Ishikawa (cell line): Measurements from ENCODE around the gene CLTCL1.

Experiments used
- CEBPB ChIP-seq: IDR thresholded peaks from 2 replicates; pipeline ENCODE4 v1.6.1; 2012
- CREB1 ChIP-seq: IDR thresholded peaks from 2 replicates; pipeline ENCODE4 v1.6.1; 2012; ENCODE audit warnings: low read depth
- EGR1 ChIP-seq: IDR thresholded peaks from 2 replicates; pipeline ENCODE4 v1.6.1; 2012
- EP300 ChIP-seq: IDR thresholded peaks from 2 replicates; pipeline ENCODE4 v1.6.1; 2012; ENCODE audit warnings: borderline replicate concordance
- FOXM1 ChIP-seq: IDR thresholded peaks from 2 replicates; pipeline ENCODE4 v1.6.1; 2012; ENCODE audit warnings: low read depth, borderline replicate concordance
- NFIC ChIP-seq: IDR thresholded peaks from 2 replicates; pipeline ENCODE4 v1.6.1; 2012
- RAD21 ChIP-seq: IDR thresholded peaks from 2 replicates; pipeline ENCODE4 v1.6.1; 2012; ENCODE audit warnings: low read depth
- TAF1 ChIP-seq: IDR thresholded peaks from 2 replicates; pipeline ENCODE4 v1.6.1; 2012; ENCODE audit warnings: low read depth, mild to moderate bottlenecking
- TCF12 ChIP-seq: IDR thresholded peaks from 2 replicates; pipeline ENCODE4 v1.6.1; 2012; ENCODE audit warnings: low read depth
- TEAD4 ChIP-seq: IDR thresholded peaks from 2 replicates; pipeline ENCODE4 v1.6.1; 2012
- YY1 ChIP-seq: IDR thresholded peaks from 2 replicates; pipeline ENCODE4 v1.6.1; 2012; ENCODE audit warnings: low read depth
- ZBTB7A ChIP-seq: IDR thresholded peaks from 2 replicates; pipeline ENCODE4 v1.6.1; 2012; ENCODE audit warnings: low read depth
- TF ChIP-seq, protein P1 (sequence below): IDR thresholded peaks from 2 replicates; pipeline ENCODE4 v1.6.1; 2012
- TF ChIP-seq, protein P2 (sequence below): IDR thresholded peaks from 2 replicates; pipeline ENCODE4 v1.6.1; 2012
- TF ChIP-seq, protein P3 (sequence below): IDR thresholded peaks from 2 replicates; pipeline ENCODE4 v1.6.1; 2012; ENCODE audit warnings: low read depth, mild to moderate bottlenecking

Gene CLTCL1

DNA sequence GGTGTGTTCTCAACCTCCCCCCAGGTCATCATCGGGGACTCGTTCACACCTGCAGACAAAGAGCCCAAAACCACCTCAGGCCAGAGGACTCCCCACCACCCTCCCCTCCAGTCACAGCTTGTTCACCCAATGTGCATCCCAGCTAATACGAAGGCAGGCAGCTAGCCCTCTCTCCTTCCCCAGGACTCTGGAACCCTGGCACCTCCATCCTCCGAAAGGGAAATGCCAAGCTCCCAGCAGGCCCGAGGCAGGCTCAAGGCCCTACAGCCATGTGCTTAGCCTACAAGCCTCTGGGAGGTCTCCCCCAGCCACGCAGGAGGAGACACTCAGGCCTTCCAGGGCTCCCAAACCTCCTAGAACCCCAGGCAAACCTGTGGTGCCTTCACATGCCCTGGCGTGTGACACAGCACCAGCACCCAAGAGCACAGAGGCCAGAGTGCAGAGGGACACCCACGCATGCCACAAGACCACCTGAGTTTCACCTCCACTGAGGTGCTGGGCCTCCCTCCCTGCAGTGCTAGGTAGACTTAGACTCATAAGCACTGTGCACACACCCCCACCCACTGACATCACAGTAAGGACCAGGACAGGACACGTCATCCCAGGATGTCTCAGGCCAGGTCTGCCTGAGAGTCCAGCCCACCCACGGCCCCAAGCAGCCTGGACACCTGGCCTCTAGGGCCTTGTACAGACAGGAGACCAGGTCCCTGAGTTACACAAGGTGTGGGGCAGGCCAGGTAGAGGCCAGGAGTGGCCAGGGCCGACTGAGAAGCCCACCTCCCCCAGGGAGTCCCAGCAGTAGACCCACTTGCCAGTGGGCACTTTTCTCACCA lies 153.9 kb downstream of the CLTCL1 start:
- TF ChIP-seq NFIC (no peak), TCF12 (no peak), FOXM1 (no peak), CEBPB (no peak), TAF1 (no peak)
- TF ChIP-seq, protein P1, sequence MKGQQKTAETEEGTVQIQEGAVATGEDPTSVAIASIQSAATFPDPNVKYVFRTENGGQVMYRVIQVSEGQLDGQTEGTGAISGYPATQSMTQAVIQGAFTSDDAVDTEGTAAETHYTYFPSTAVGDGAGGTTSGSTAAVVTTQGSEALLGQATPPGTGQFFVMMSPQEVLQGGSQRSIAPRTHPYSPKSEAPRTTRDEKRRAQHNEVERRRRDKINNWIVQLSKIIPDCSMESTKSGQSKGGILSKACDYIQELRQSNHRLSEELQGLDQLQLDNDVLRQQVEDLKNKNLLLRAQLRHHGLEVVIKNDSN: no peak

DNA sequence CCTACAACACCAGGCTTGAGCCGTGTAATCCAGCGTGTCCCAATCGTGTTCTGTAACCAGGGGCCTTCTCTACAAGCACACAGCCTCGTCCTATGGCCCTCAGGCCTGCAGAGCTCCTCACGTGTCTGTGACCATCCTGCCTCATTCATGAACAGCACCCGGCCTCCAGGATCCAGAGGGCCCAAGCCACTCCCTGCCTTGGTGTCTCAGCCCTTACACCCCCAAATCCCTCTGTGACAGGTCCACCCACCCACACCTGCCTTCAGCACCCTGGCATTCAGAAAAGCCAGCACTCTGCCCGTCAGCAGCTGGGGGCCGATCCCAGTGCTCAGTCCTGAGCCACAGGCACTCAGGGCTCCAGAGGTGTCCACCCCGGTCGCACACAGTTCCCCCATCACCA lies 154.6 kb downstream of the CLTCL1 start:
- TF ChIP-seq TCF12: no peak
- no peak for TF ChIP-seq CEBPB
- TF ChIP-seq TEAD4: no peak
- no peak for TF ChIP-seq CREB1
- no peak for TF ChIP-seq EGR1

DNA sequence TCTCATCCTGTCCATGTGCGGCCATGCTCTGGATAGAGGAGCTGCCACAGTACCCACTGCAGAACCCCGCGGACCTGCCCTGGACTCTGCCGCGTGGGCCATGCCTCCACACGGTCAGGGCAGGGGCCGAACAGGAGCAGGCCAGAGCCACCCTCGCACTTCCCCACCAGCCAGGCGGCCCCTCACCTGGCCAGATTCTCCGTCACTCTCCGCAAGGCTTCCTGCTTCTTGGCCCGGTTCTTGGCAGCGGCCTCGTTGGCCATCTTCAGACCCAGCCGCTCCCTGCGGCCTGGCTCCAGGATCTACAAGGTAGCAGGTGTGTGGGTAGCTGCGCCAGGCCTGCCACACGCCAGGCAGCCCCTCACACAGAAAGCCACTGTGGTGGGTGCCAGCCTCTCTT lies 156.6 kb downstream of the CLTCL1 start:
- TF ChIP-seq FOXM1: no peak
- no peak for TF ChIP-seq NFIC
- TF ChIP-seq TEAD4: no peak
- TF ChIP-seq, protein P1: no peak
- no peak for TF ChIP-seq CREB1
- TF ChIP-seq ZBTB7A: no peak
- TF ChIP-seq TCF12: no peak
- TF ChIP-seq, protein P2, sequence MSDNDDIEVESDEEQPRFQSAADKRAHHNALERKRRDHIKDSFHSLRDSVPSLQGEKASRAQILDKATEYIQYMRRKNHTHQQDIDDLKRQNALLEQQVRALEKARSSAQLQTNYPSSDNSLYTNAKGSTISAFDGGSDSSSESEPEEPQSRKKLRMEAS: no peak

DNA sequence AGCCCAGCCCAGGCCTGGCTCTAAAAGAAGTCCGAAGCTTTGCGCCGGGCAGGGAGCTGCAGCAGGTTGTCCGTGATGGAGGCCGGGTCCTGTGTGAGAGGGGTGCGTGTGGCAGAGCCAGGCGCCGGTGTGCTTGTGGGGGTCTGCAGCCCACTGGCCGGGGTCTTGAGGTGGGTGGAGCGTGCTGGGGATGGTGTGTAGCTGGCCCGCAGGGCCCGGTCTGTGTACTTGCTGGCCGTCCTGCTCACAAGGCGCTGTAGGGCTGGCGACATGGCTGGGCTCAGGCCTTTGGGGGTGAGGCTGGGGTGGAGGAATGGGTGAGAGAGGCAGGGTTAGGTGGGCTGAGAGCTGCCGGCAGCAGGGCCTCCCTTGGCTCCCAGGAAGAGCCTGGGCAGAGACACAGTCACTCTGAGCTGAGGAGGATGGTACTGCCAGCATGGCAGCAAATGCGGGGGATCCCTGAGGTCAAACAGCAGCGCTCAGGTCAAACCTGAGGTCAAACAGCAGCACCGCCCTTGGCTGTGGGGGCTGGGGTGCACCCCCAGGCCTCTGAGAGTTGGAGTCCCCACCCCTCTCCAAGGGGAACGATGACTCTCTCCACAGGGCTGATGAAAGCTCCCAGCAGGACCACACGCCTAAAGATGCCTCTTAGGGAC lies 157.2 kb downstream of the CLTCL1 start:
- TF ChIP-seq FOXM1: no peak

DNA sequence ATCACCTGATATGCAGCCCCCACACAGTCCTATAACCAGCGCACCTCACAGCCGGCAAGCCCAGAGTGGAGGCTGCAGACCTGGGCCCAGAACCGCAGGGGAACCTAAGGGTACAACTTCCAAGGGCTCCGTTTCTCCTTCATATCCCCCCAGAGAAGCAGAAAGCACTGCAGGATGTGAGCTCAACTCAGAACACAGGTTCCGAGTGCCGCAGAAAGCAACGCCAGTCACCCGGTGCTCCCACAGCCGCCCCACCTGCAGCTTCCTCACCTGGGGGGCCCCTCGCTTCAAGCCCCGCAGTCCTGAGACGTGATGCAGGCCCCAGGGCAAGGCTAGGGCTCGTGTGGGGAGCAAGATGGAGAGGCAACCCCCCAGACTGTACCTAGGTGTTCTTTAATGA lies 158.0 kb downstream of the CLTCL1 start:
- TF ChIP-seq YY1: no peak
- no peak for TF ChIP-seq TEAD4
- TF ChIP-seq FOXM1: no peak
- TF ChIP-seq, protein P3, sequence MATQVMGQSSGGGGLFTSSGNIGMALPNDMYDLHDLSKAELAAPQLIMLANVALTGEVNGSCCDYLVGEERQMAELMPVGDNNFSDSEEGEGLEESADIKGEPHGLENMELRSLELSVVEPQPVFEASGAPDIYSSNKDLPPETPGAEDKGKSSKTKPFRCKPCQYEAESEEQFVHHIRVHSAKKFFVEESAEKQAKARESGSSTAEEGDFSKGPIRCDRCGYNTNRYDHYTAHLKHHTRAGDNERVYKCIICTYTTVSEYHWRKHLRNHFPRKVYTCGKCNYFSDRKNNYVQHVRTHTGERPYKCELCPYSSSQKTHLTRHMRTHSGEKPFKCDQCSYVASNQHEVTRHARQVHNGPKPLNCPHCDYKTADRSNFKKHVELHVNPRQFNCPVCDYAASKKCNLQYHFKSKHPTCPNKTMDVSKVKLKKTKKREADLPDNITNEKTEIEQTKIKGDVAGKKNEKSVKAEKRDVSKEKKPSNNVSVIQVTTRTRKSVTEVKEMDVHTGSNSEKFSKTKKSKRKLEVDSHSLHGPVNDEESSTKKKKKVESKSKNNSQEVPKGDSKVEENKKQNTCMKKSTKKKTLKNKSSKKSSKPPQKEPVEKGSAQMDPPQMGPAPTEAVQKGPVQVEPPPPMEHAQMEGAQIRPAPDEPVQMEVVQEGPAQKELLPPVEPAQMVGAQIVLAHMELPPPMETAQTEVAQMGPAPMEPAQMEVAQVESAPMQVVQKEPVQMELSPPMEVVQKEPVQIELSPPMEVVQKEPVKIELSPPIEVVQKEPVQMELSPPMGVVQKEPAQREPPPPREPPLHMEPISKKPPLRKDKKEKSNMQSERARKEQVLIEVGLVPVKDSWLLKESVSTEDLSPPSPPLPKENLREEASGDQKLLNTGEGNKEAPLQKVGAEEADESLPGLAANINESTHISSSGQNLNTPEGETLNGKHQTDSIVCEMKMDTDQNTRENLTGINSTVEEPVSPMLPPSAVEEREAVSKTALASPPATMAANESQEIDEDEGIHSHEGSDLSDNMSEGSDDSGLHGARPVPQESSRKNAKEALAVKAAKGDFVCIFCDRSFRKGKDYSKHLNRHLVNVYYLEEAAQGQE: no peak
- no peak for TF ChIP-seq EGR1
- no peak for TF ChIP-seq CEBPB
- TF ChIP-seq ZBTB7A: no peak
- TF ChIP-seq, protein P2: no peak
- TF ChIP-seq, protein P1: no peak
- no peak for TF ChIP-seq TCF12
- no peak for TF ChIP-seq TAF1
- no peak for TF ChIP-seq RAD21
- no peak for TF ChIP-seq CREB1
- TF ChIP-seq EP300: no peak
- no peak for TF ChIP-seq NFIC

DNA sequence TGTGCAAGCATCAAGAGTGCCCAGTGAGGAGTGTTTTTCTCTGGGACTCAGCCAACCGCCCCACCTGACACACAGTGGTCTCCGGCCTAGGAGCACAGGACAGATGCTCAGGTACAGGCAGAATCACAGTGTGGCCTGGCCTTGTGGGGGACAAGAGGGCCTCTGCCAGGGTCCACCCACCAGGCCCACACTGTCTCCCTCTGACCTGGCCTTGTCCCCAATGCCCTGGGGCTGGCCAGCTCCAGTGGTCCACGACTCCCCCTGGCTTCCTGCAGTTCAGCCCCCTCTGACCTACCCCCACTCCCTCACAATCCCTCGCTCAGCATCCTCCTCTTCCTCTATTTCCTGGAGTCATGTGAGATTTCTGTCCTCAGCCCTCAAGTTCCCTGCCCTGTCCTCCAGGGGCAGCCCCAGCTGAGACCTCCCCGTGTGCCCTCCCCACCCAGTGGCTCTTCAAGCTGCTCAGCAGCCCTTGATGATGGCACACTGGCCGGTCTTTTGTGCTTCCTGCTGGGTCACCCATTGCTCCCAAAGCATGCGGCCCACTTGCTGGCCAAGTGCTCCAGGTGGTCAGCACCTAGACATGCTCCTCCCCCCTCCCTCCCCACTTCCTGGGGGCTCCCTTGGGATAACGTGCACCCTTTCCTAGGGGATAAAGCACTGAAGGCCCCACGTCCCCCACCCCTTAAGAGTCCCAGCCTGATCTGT lies 158.7 kb downstream of the CLTCL1 start:
- TF ChIP-seq, protein P3: no peak
- TF ChIP-seq NFIC: no peak
- no peak for TF ChIP-seq TAF1
- no peak for TF ChIP-seq CEBPB
- no peak for TF ChIP-seq ZBTB7A
- TF ChIP-seq, protein P2: no peak
- TF ChIP-seq TCF12: no peak
- no peak for TF ChIP-seq CREB1
- no peak for TF ChIP-seq FOXM1
- no peak for TF ChIP-seq RAD21
- no peak for TF ChIP-seq EP300
- TF ChIP-seq EGR1: no peak
- TF ChIP-seq TEAD4: no peak
- TF ChIP-seq, protein P1: no peak
- no peak for TF ChIP-seq YY1
